ENCODE data around the gene TMEM125.

TMEM125 gene

GRCh38 chr1:43312212-43312623 is 42.4 kb downstream of the TMEM125 start:
- DNase-seq (ENCODE audit: low read depth), result no peak

GRCh38 chr1:43312663-43313515 is 43.1 kb downstream of the TMEM125 start:
- no peak for DNase-seq (ENCODE audit: low read depth)

GRCh38 chr1:43313771-43314170 is 44.0 kb downstream of the TMEM125 start:
- DNase-seq (ENCODE audit: low read depth), result no peak

- no peak for DNase-seq (ENCODE audit: low read depth)
Observed at GRCh38 chr1:43314233-43314632, 44.5 kb downstream of the TMEM125 start.

GRCh38 chr1:43315481-43315880 is 45.7 kb downstream of the TMEM125 start:
- DNase-seq (ENCODE audit: low read depth), result no peak

GRCh38 chr1:43315963-43316737 is 46.4 kb downstream of the TMEM125 start:
- no peak for DNase-seq (ENCODE audit: low read depth)

GRCh38 chr1:43316738-43317520 is 47.1 kb downstream of the TMEM125 start:
- DNase-seq (ENCODE audit: low read depth), result no peak

GRCh38 chr1:43317817-43318471 is 48.2 kb downstream of the TMEM125 start:
- DNase-seq (ENCODE audit: low read depth), result no peak

GRCh38 chr1:43318831-43319230 is 49.0 kb downstream of the TMEM125 start:
- no peak for DNase-seq (ENCODE audit: low read depth)

GRCh38 chr1:43319288-43319687 is 49.5 kb downstream of the TMEM125 start:
- DNase-seq (ENCODE audit: low read depth), result no peak

GRCh38 chr1:43319766-43320165 is 50.0 kb downstream of the TMEM125 start:
- no peak for DNase-seq (ENCODE audit: low read depth)

GRCh38 chr1:43321331-43321891 is 51.6 kb downstream of the TMEM125 start:
- no peak for DNase-seq (ENCODE audit: low read depth)

- DNase-seq (ENCODE audit: low read depth), result no peak
Observed at GRCh38 chr1:43322506-43322905, 52.7 kb downstream of the TMEM125 start.
